PC-9 (cell line): ENCODE measurements around the gene DYNLT2. TPM values are rescaled to one million over a fixed set of nuclear protein-coding genes. Genes with fewer than 3 reads are reported as not detected.

Experiments used
- BruUV-seq: library from RNA; stranded (reverse); fragments of 400-500 nt; replicated peaks from 2 replicates; lab custom pipeline; 2021; lab: Mats Ljungman, UMichigan
- CTCF ChIA-PET: fragments of 300-600 bp; sonication (Branson Sonifier 250); formaldehyde crosslinking; loops from one replicate; lab custom pipeline; 2022; ENCODE audit warnings: antibody characterized with exemption; lab: Charles Lee
- POLR2A ChIA-PET: fragments of 300-600 bp; sonication (Branson Sonifier 250); formaldehyde crosslinking; loops from one replicate; lab custom pipeline; 2022; ENCODE audit warnings: antibody characterized with exemption; ENCODE audit not compliant: unreplicated experiment; lab: Charles Lee
- DNase-seq, 2 experiments: peaks; one replicate each; pipeline versions ENCODE4 v3.0.0 to v3.0.0-alpha.2; 2015 to 2022; ENCODE audit warnings: mixed read lengths in 1 of 2
- H2AFZ ChIP-seq: fragments of 200-600 bp; sonication (generic); 2 replicates; pipeline ENCODE4 v1.8.1; 2017; ENCODE audit warnings: antibody characterized with exemption
- H3F3A ChIP-seq: fragments of 200-600 bp; sonication (generic); 2 replicates; pipeline ENCODE4 v1.8.1; 2017; ENCODE audit warnings: antibody characterized with exemption, mild to moderate bottlenecking, low read depth; ENCODE audit not compliant: insufficient read depth
- H3K27ac ChIP-seq: fragments of 200-600 bp; sonication (generic); 2 replicates; pipeline ENCODE4 v1.6.1; 2016; ENCODE audit warnings: mixed run types
- H3K27me3 ChIP-seq: fragments of 200-600 bp; sonication (generic); 2 replicates; pipeline ENCODE4 v1.6.1; 2016; ENCODE audit warnings: low read depth, mixed run types; ENCODE audit not compliant: insufficient read depth
- H3K36me3 ChIP-seq: fragments of 200-600 bp; sonication (generic); 2 replicates; pipeline ENCODE4 v1.6.1; 2016; ENCODE audit warnings: low read depth, mixed run types
- H3K4me1 ChIP-seq: fragments of 200-600 bp; sonication (generic); replicated peaks from 2 replicates; pipeline ENCODE4 v1.6.1; 2016; ENCODE audit warnings: mixed run types; ENCODE audit not compliant: insufficient read depth
- H3K4me2 ChIP-seq: fragments of 200-600 bp; sonication (generic); 2 replicates; pipeline ENCODE4 v1.6.1; 2017; ENCODE audit warnings: mixed run types
- H3K4me3 ChIP-seq: fragments of 200-600 bp; sonication (generic); 2 replicates; pipeline ENCODE4 v1.6.1; 2016; ENCODE audit warnings: mixed run types
- H3K79me2 ChIP-seq: fragments of 200-600 bp; sonication (generic); 2 replicates; pipeline ENCODE4 v1.6.1; 2017; ENCODE audit warnings: low read depth, mixed run types
- H3K9me2 ChIP-seq: fragments of 200-600 bp; sonication (generic); 2 replicates; pipeline ENCODE4 v1.8.1; 2017; ENCODE audit warnings: mild to moderate bottlenecking; ENCODE audit not compliant: insufficient read depth
- H3K9me3 ChIP-seq: fragments of 200-600 bp; sonication (generic); 2 replicates; pipeline ENCODE4 v1.8.1; 2016; ENCODE audit warnings: low read depth; ENCODE audit not compliant: insufficient read depth
- H4K20me1 ChIP-seq: fragments of 200-600 bp; sonication (generic); 2 replicates; pipeline ENCODE4 v1.8.1; 2017; ENCODE audit not compliant: insufficient read depth
- CTCF ChIP-seq: fragments of 200-600 bp; sonication (generic); conservative IDR thresholded peaks from 2 replicates; pipeline ENCODE4 v1.6.1; 2017; ENCODE audit warnings: mixed run types, antibody characterized with exemption, mild to moderate bottlenecking, moderate library complexity
- EZH2 ChIP-seq: fragments of 200-600 bp; sonication (generic); IDR thresholded peaks from 2 replicates; pipeline ENCODE4 v1.8.0; 2017; ENCODE audit warnings: antibody characterized with exemption, low read depth
- intact Hi-C: fragments of 100-400 bp; cut with micrococcal nuclease; formaldehyde crosslinking; loops from one replicate; pipeline ENCODE4 v1.10.0; 2022; ENCODE audit not compliant: unreplicated experiment
- total RNA-seq: library from RNA; stranded (reverse); gene quantifications from 2 replicates; pipeline ENCODE4 v1.2.3, GENCODE V29; 2021

The DYNLT2 gene
- total RNA-seq, 1 experiment from 2014 or later: 1.5 TPM

- no peak overlapping the region for H3K4me2 ChIP-seq
- peaks cover 85% of the 10 kb centered on the region for H3K27me3 ChIP-seq
- H3K79me2 ChIP-seq: no peaks in the 10 kb centered on the region
- no peaks in the 10 kb centered on the region for H3F3A ChIP-seq
- H4K20me1 ChIP-seq: no peaks in the 10 kb centered on the region
- TF ChIP-seq CTCF (no peak), EZH2 (no peak)
- CTCF ChIA-PET: interaction anchor here (0.7 kb wide), 1 partner anchor 53 kb away, joined by 4 read pairs; no protein-coding TSS in a partner anchor
- H3K36me3 ChIP-seq: no peaks in the 10 kb centered on the region
- POLR2A ChIA-PET: no interaction called here
- no peaks in the 10 kb centered on the region for H3K9me2 ChIP-seq
- no TSS peak for BruUV-seq
- no peak overlapping the region for H3K27ac ChIP-seq
- no peak overlapping the region for H3K4me3 ChIP-seq
- no peak overlapping the region for H2AFZ ChIP-seq
- DNase-seq: no peak
- no peaks in the 10 kb centered on the region for H3K9me3 ChIP-seq
- intact Hi-C loops: loop anchor here (10.0 kb wide), 1 partner anchor 898 kb away; no protein-coding TSS in a partner anchor
- no peaks in the 10 kb centered on the region for H3K4me1 ChIP-seq
Observed at GRCh38 chr6:169792306-169793015, 41.1 kb upstream of the DYNLT2 start.

GRCh38 chr6:169791721-169792131 is 40.4 kb upstream of the DYNLT2 start:
- Histone ChIP-seq H3K27me3 (peaks cover 80% of the 10 kb centered on the region), H3F3A (no peaks in the 10 kb centered on the region), H3K9me2 (no peaks in the 10 kb centered on the region), H3K36me3 (no peaks in the 10 kb centered on the region), H3K4me3 (no peak overlapping the region), H4K20me1 (no peaks in the 10 kb centered on the region), H3K27ac (no peak overlapping the region), H3K79me2 (no peaks in the 10 kb centered on the region), H3K9me3 (no peaks in the 10 kb centered on the region), H2AFZ (no peak overlapping the region), H3K4me2 (no peak overlapping the region), H3K4me1 (no peaks in the 10 kb centered on the region)
- intact Hi-C loops: loop anchor here (10.0 kb wide), 1 partner anchor 897 kb away; no protein-coding TSS in a partner anchor
- POLR2A ChIA-PET: no interaction called here
- CTCF ChIA-PET: interaction anchor here (0.7 kb wide), 1 partner anchor 54 kb away, joined by 4 read pairs; no protein-coding TSS in a partner anchor
- BruUV-seq: no TSS peak
- no peak for DNase-seq
- TF ChIP-seq EZH2 (no peak), CTCF (no peak)

GRCh38 chr6:169789944-169790927 is 38.9 kb upstream of the DYNLT2 start:
- peak overlapping the region; percentile 56; the same call in 1 of the 2 replicates for H2AFZ ChIP-seq
- ChIA-PET POLR2A (no interaction called here), CTCF (interaction anchor here (0.7 kb wide), 1 partner anchor 740 kb away, joined by 3 read pairs; no protein-coding TSS in a partner anchor)
- peaks cover 65% of the 10 kb centered on the region for H3K27me3 ChIP-seq
- H4K20me1 ChIP-seq: no peaks in the 10 kb centered on the region
- no TSS peak for BruUV-seq
- H3K4me2 ChIP-seq: peak overlapping the region; percentile 38
- no peak overlapping the region for H3K4me3 ChIP-seq
- intact Hi-C loops: loop anchor here (1.0 to 10.0 kb wide), 2 partner anchors 740 to 895 kb away; no protein-coding TSS in a partner anchor
- no peaks in the 10 kb centered on the region for H3K9me2 ChIP-seq
- H3F3A ChIP-seq: no peaks in the 10 kb centered on the region
- no peaks in the 10 kb centered on the region for H3K36me3 ChIP-seq
- H3K4me1 ChIP-seq: no peaks in the 10 kb centered on the region
- H3K9me3 ChIP-seq: no peaks in the 10 kb centered on the region
- DNase-seq: peak in 1 of 2 experiments; percentile 47
- TF ChIP-seq EZH2 (no peak), CTCF (peak; percentile 84)
- H3K79me2 ChIP-seq: no peaks in the 10 kb centered on the region
- no peak overlapping the region for H3K27ac ChIP-seq
